ENCODE measurements around the gene SNAPC3. TPM values are rescaled to one million over a fixed set of nuclear protein-coding genes. Genes with fewer than 3 reads are reported as not detected.

Gene SNAPC3

GRCh38 chr9:15499139-15499538 lies 76.5 kb downstream of the SNAPC3 start:
- H3K4me3 ChIP-seq (ENCODE audit: low read length), result no peak overlapping the region
- H3K9me3 ChIP-seq (replicated peaks; ENCODE audit: low read length), result no peaks in the 10 kb centered on the region
- H3K36me3 ChIP-seq (ENCODE audit: insufficient read depth, low read length), result peaks cover 3% of the 10 kb centered on the region
- H3K9ac ChIP-seq (ENCODE audit: low read depth, low read length), result no peak overlapping the region
- no peaks in the 10 kb centered on the region for H3K4me1 ChIP-seq (ENCODE audit: control insufficient read depth, insufficient read depth, low read length)
- H3K4me2 ChIP-seq (ENCODE audit: low read length), result no peak overlapping the region
- no peaks in the 10 kb centered on the region for H3K27me3 ChIP-seq (ENCODE audit: control insufficient read depth, insufficient read depth, low read length)

- Histone ChIP-seq H3K4me2 (ENCODE audit: low read length) (no peak overlapping the region), H3K36me3 (ENCODE audit: insufficient read depth, low read length) (peaks cover 15% of the 10 kb centered on the region), H3K4me1 (ENCODE audit: control insufficient read depth, insufficient read depth, low read length) (no peaks in the 10 kb centered on the region), H3K4me3 (ENCODE audit: low read length) (no peak overlapping the region), H3K27me3 (ENCODE audit: control insufficient read depth, insufficient read depth, low read length) (no peaks in the 10 kb centered on the region), H3K9ac (ENCODE audit: low read depth, low read length) (no peak overlapping the region), H3K9me3 (replicated peaks; ENCODE audit: low read length) (no peaks in the 10 kb centered on the region)
Observed at GRCh38 chr9:15501179-15501578, 78.5 kb downstream of the SNAPC3 start.

GRCh38 chr9:15501803-15502202 lies 79.1 kb downstream of the SNAPC3 start:
- no peaks in the 10 kb centered on the region for H3K4me1 ChIP-seq (ENCODE audit: control insufficient read depth, insufficient read depth, low read length)
- peaks cover 20% of the 10 kb centered on the region for H3K36me3 ChIP-seq (ENCODE audit: insufficient read depth, low read length)
- no peaks in the 10 kb centered on the region for H3K9me3 ChIP-seq (replicated peaks; ENCODE audit: low read length)
- H3K4me2 ChIP-seq (ENCODE audit: low read length), result no peak overlapping the region
- H3K9ac ChIP-seq (ENCODE audit: low read depth, low read length), result no peak overlapping the region
- no peak overlapping the region for H3K4me3 ChIP-seq (ENCODE audit: low read length)
- no peaks in the 10 kb centered on the region for H3K27me3 ChIP-seq (ENCODE audit: control insufficient read depth, insufficient read depth, low read length)

DNA sequence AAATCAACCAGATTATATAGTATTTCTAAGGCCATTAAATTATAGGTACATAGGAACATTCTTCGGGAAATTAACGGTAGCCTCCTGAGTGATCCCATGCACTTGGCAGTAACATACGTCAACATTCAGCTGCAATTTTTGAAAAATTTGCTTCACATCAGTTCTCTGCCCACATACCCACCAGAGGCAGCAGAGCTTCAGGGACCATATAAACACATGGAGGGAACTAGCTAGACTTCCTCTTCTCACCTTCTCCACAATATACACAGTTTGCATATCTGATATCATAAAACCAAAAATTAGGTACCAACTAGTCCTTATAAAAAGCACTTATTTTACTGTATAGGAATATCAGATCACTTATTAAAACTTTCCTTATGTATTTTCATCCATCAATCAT lies 83.2 kb downstream of the SNAPC3 start:
- Histone ChIP-seq H3K9me3 (replicated peaks; ENCODE audit: low read length) (no peaks in the 10 kb centered on the region), H3K4me3 (ENCODE audit: low read length) (no peak overlapping the region), H3K9ac (ENCODE audit: low read depth, low read length) (no peak overlapping the region), H3K27me3 (ENCODE audit: control insufficient read depth, insufficient read depth, low read length) (no peaks in the 10 kb centered on the region), H3K4me2 (ENCODE audit: low read length) (no peak overlapping the region), H3K4me1 (ENCODE audit: control insufficient read depth, insufficient read depth, low read length) (peaks cover 7% of the 10 kb centered on the region), H3K36me3 (ENCODE audit: insufficient read depth, low read length) (peaks cover 19% of the 10 kb centered on the region)

DNA sequence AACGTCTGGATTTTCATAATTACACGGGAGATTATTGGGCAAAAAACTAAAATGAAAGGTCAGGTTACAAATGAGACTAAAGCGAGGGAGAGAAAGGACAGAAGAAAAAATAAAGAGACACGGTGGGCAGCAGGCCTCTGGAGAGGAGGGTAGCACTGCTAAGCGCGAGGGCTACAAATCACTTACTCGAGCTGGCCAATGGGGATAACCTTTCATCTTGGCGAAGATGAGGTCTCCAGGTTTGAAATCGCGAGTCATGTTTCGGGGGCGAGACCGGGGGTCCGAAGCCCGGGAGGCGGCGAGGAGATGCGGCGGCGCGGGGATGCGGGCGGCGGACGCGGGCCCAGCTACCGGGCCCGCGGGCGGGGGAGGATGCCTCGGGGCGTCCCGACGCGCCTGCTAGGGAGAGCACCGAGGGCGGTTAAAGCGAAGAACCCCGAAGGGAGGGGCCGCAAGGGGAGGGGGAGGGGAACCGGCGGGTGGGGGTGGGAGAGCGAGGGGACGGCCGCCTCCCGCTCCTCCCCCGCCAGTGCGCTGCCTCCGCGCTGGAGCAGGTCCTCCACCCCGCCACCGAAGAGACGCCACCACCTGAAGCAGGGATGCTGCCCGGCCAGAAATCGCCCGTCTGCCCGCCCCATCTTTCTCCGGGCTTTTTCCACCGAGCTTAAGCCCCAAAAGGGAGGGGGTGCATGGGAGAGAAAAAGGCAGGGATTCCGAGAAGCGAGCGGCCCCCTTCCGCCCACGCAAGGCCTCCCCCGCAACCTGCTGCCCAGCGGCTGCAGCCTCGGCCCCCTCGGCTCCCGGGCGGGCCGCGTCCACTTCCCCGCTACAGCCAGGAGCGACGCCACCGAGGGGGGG lies 87.5 kb downstream of the SNAPC3 start:
- Histone ChIP-seq H3K27me3 (ENCODE audit: control insufficient read depth, insufficient read depth, low read length) (no peaks in the 10 kb centered on the region), H3K36me3 (ENCODE audit: insufficient read depth, low read length) (peaks cover 16% of the 10 kb centered on the region), H3K4me1 (ENCODE audit: control insufficient read depth, insufficient read depth, low read length) (peaks cover 10% of the 10 kb centered on the region), H3K9ac (ENCODE audit: low read depth, low read length) (peak overlapping the region; percentile 89), H3K4me2 (ENCODE audit: low read length) (peak overlapping the region; percentile 90), H3K9me3 (replicated peaks; ENCODE audit: low read length) (no peaks in the 10 kb centered on the region), H3K4me3 (ENCODE audit: low read length) (peak overlapping the region; percentile 93)

DNA sequence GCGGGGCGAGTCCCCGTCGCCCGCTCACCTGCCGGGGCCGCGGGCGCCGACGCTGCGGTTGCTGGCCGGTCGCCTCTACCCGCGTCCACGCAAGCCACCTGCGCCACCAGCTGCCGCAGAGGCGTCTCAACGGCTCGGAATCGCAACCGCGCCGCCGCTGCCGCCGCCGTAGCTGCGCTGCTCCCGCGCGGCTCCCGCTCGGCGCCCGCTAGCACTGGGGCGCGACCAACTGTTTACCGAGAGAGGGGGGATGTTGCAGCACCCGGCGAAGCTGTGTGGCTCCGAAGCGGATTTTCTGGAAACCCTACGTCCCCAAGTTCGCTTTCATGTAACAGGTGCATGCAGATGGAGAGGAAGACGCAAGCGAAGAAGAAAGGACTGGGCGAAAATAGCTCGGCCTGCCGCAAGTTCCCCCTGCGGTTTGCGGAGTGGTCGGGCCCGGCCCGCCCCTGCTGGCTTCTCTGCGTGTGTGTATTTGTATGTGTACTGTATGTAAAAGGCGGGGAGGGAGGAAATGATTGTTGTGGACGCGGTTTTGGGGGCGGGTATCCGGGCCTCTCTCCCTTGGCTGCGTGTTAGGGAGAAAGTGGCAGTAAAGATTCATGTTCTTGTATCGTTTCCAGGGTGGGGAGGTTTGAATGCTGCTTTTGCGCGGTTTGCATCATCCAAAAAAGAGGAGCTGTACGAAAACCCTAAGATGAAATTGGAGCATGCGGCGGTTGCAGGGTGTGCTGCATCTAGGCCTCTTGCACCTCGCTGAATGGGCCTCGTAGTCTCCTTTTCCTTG lies 88.3 kb downstream of the SNAPC3 start, which contains the start of gene PSIP1:
Gene PSIP1 (minus strand): TSS at position 182 of the 787 bp plus-strand sequence. CDS start 782 bp downstream, outside the sequence.
- peaks cover 10% of the 10 kb centered on the region for H3K4me1 ChIP-seq (ENCODE audit: control insufficient read depth, insufficient read depth, low read length)
- no peaks in the 10 kb centered on the region for H3K27me3 ChIP-seq (ENCODE audit: control insufficient read depth, insufficient read depth, low read length)
- peak within 1 kb of the TSS; percentile 93 for H3K4me3 ChIP-seq (ENCODE audit: low read length)
- peak within 1 kb of the TSS; percentile 89 for H3K9ac ChIP-seq (ENCODE audit: low read depth, low read length)
- H3K36me3 ChIP-seq (ENCODE audit: insufficient read depth, low read length), result peaks cover 9% of the 10 kb centered on the region
- H3K9me3 ChIP-seq (replicated peaks; ENCODE audit: low read length), result no peaks in the 10 kb centered on the region
- peak within 1 kb of the TSS; percentile 90 for H3K4me2 ChIP-seq (ENCODE audit: low read length)

Small RNAs within 50 kb of the gene (small RNA-seq; reads per million reads assigned to genes)
- not detected for gene RNU6-319P

All from skeletal muscle satellite cell (primary cell).